Keratinocyte (primary cell): ENCODE results near the gene GRHPR.

ENCODE experiments used
- CTCF ChIP-seq, 3 experiments: IDR thresholded peaks in 1 of 3; conservative IDR thresholded peaks in 1 of 3; optimal IDR thresholded peaks in 1 of 3; 2 replicates in 2 of 3; 3 replicates in 1 of 3; pipeline versions ENCODE3 to v1.5.1; 2011; ENCODE audit warnings: low read length in 3 of 3, mild to moderate bottlenecking in 3 of 3, moderate library complexity in 2 of 3, control low read depth in 1 of 3, inconsistent platforms in 1 of 3; ENCODE audit not compliant: insufficient read depth in 2 of 3; ENCODE audit errors: extremely low read depth in 1 of 3
- EZH2 ChIP-seq: IDR thresholded peaks from one replicate; pipeline ENCODE4 v1.6.1; 2012; ENCODE audit warnings: inconsistent platforms, mild to moderate bottlenecking, low read length, moderate library complexity

GRCh38 chr9:37454238-37454637 is 31.7 kb downstream of the GRHPR start:
- TF ChIP-seq CTCF (optimal IDR thresholded peaks at IDR 0.05 in 1 of 3, IDR thresholded peaks at IDR 0.05 in 1 of 3, conservative IDR thresholded peaks at IDR 0.05 in 1 of 3; ENCODE audit: extremely low read depth in 1 of 3, insufficient read depth in 2 of 3, low read length in 3 of 3): no peak
- no peak for TF ChIP-seq EZH2
